Tibial artery (tissue), 4 donors: ENCODE measurements around the gene SHLD2.
"Not testable (repeated sequence)": the region's sequence is repeated elsewhere in the genome, so short reads cannot be mapped to it uniquely, and the experiment has no call there.

Source experiments
- DNase-seq, 2 donors: peaks; one replicate each; pipeline ENCODE4 v3.0.0-alpha.2; 2019
- H3K27ac ChIP-seq, 2 donors: fragments of 200-600 bp; sonication (generic) in 1 of 2; 1 replicate in 1 of 2; 2 replicates in 1 of 2; pipeline ENCODE4 v1.5.1; 2018 to 2019; ENCODE audit warnings: mild to moderate bottlenecking in 1 of 2
- H3K27me3 ChIP-seq, 2 donors: fragments of 200-600 bp; sonication (generic) in 1 of 2; one replicate each; pipeline versions ENCODE4 v1.5.1 to v1.6.0; 2016 to 2019
- H3K36me3 ChIP-seq, 3 donors: fragments of 200-600 bp; sonication (generic) in 2 of 3; one replicate each; pipeline ENCODE4 v1.5.1; 2016 to 2019; ENCODE audit warnings: mild to moderate bottlenecking in 2 of 3
- H3K4me1 ChIP-seq, 4 donors: fragments of 200-600 bp; sonication (generic) in 2 of 4; 1 replicate in 3 of 4; 2 replicates in 1 of 4; pipeline ENCODE4 v1.5.1; 2016 to 2019
- H3K4me3 ChIP-seq, 2 donors: fragments of 200-600 bp; sonication (generic) in 1 of 2; 1 replicate in 1 of 2; 2 replicates in 1 of 2; pipeline ENCODE4 v1.5.1; 2018 to 2019; ENCODE audit warnings: mild to moderate bottlenecking in 2 of 2
- H3K9me3 ChIP-seq, 3 donors: fragments of 200-600 bp; sonication (generic) in 1 of 3; one replicate each; pipeline ENCODE4 v1.5.1; 2016 to 2019
- CTCF ChIP-seq, 2 experiments: fragments of 200-600 bp in 1 of 2; fragments of 450-650 bp in 1 of 2; IDR thresholded peaks; one replicate each; pipeline ENCODE4 v1.5.1; 2017 to 2019; ENCODE audit warnings: antibody characterized with exemption in 2 of 2, mild to moderate bottlenecking in 1 of 2, moderate library complexity in 1 of 2
- intact Hi-C: fragments of 100-400 bp; cut with DNase I; formaldehyde crosslinking; loops from one replicate; pipeline ENCODE4 v1.15.0; 2023; ENCODE audit warnings: low total_unique reads

SHLD2 gene

GRCh38 chr10:87083576-87084290, 11.3 kb upstream of the SHLD2 start:
- DNase-seq, intact Hi-C loops, H3K36me3 ChIP-seq, H3K9me3 ChIP-seq, H3K27me3 ChIP-seq, H3K4me3 ChIP-seq: not testable (repeated sequence)
- peaks cover 0 to 67% (median 14%) of the 10 kb centered on the region in 4 donors for H3K4me1 ChIP-seq
- peak overlapping the region; percentile 50 to 57 for H3K27ac ChIP-seq

GRCh38 chr10:87084291-87084782, 10.7 kb upstream of the SHLD2 start:
- H3K4me3 ChIP-seq, H3K9me3 ChIP-seq, intact Hi-C loops, DNase-seq, H3K27me3 ChIP-seq, H3K36me3 ChIP-seq: not testable (repeated sequence)
- peaks cover 0 to 68% (median 16%) of the 10 kb centered on the region in 4 donors for H3K4me1 ChIP-seq
- peak overlapping the region; percentile 50 to 57 for H3K27ac ChIP-seq

DNA sequence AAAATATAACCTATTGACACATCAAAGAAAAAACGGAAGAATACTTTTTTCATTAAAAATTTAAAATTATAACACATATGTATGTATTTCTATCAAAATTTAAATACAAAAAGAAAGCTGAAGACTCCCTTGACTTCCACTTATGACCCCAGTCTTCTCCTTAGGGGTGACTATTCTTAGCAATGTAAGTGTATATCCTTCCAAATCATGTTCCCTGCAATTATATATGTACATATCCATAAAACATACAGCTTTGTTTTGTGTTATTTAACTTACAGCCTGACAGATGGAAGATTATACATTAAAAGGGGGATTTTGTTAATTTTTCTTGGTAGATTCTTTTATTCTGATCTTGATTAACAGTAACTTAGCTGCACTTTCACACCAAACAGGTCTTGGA, 9.5 kb upstream of the SHLD2 start:
- intact Hi-C loops, result no loop called here
- no peak for DNase-seq
- TF ChIP-seq CTCF (IDR thresholded peaks at IDR 0.05), result no peak
- H3K4me3 ChIP-seq, result no peak overlapping the region
- H3K27ac ChIP-seq, result no peak overlapping the region
- no peaks in the 10 kb centered on the region for H3K36me3 ChIP-seq
- no peaks in the 10 kb centered on the region for H3K9me3 ChIP-seq
- peaks cover 0 to 80% (median 21%) of the 10 kb centered on the region in 4 donors for H3K4me1 ChIP-seq
- no peaks in the 10 kb centered on the region for H3K27me3 ChIP-seq

- Histone ChIP-seq H3K36me3 (no peaks in the 10 kb centered on the region), H3K4me1 (peaks cover 0 to 63% (median 10%) of the 10 kb centered on the region in 4 donors), H3K9me3 (no peaks in the 10 kb centered on the region), H3K27me3 (no peaks in the 10 kb centered on the region), H3K4me3 (no peak overlapping the region), H3K27ac (no peak overlapping the region)
- DNase-seq, result no peak
- intact Hi-C loops, result loop anchor here (10.0 kb wide), 2 partner anchors 125 to 395 kb away; partner anchors contain the start of gene ADIRF
- TF ChIP-seq CTCF (IDR thresholded peaks at IDR 0.05), result no peak
These were observed 5.3 kb upstream of the SHLD2 start for GRCh38 chr10:87089746-87090145.

DNA sequence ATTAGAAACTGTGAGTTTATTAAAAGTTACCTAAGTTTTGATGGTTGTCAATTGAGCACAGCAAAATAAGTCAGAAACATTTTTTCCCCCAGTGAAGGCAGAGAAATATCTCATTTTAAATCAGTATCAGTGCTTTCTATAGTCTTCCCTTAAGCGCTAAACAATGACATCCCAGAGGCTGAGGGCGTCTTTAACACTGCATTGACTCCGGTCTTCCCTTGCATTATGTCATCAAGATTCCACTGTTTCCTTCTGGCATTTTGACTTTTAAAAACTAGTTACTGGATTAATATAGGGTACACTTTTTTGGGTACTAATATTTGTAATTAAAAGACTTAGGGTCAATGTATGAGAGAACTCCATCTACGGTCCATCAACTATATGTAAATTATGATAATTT, 4.2 kb upstream of the SHLD2 start:
- peak overlapping the region in 1 of 2 donors; percentile 99 for H3K27ac ChIP-seq
- no peaks in the 10 kb centered on the region for H3K9me3 ChIP-seq
- peaks cover 0 to 57% (median 8%) of the 10 kb centered on the region in 4 donors for H3K4me1 ChIP-seq
- DNase-seq, result no peak
- H3K27me3 ChIP-seq, result no peaks in the 10 kb centered on the region
- TF ChIP-seq CTCF (IDR thresholded peaks at IDR 0.05), result no peak
- H3K36me3 ChIP-seq, result no peaks in the 10 kb centered on the region
- no peak overlapping the region for H3K4me3 ChIP-seq
- intact Hi-C loops, result loop anchor here (10.0 kb wide), 2 partner anchors 126 to 396 kb away; partner anchors contain the start of gene ADIRF

GRCh38 chr10:87092376-87092860, 2.6 kb upstream of the SHLD2 start:
- H3K4me1 ChIP-seq, result peaks cover 0 to 59% (median 14%) of the 10 kb centered on the region in 4 donors

More at GRCh38 chr10:87092376-87092860, 2.6 kb upstream of the SHLD2 start:
- no peak for TF ChIP-seq CTCF (IDR thresholded peaks at IDR 0.05)
- Histone ChIP-seq H3K9me3 (no peaks in the 10 kb centered on the region), H3K27ac (peak overlapping the region; percentile 96 to 99), H3K27me3 (no peaks in the 10 kb centered on the region), H3K36me3 (no peaks in the 10 kb centered on the region), H3K4me3 (peak overlapping the region; percentile 85 to 94)
- intact Hi-C loops, result loop anchor here (10.0 kb wide), 2 partner anchors 128 to 398 kb away; partner anchors contain the start of gene ADIRF
- no peak for DNase-seq
